NCI-H2107 (cell line): ENCODE measurements around the gene ZNF444.

Source experiments
- DNase-seq: peaks from one replicate; lab custom pipeline; 2025; lab: John Stamatoyannopoulos, UW

ZNF444 gene

GRCh38 chr19:56123266-56123891 is 17.7 kb upstream of the ZNF444 start:
- no peak for DNase-seq

- no peak for DNase-seq
Observed at GRCh38 chr19:56124578-56124977, 16.5 kb upstream of the ZNF444 start.

GRCh38 chr19:56125806-56126590 is 15.1 kb upstream of the ZNF444 start:
- no peak for DNase-seq

GRCh38 chr19:56126983-56127780 is 13.9 kb upstream of the ZNF444 start:
- no peak for DNase-seq

GRCh38 chr19:56130006-56130405 is 11.1 kb upstream of the ZNF444 start:
- DNase-seq: no peak

- no peak for DNase-seq
Observed at GRCh38 chr19:56131651-56132050, 9.4 kb upstream of the ZNF444 start.

- DNase-seq: no peak
Observed at GRCh38 chr19:56132316-56132822, 8.7 kb upstream of the ZNF444 start.

- no peak for DNase-seq
Observed at GRCh38 chr19:56133858-56134653, 7.0 kb upstream of the ZNF444 start.

- no peak for DNase-seq
Observed at GRCh38 chr19:56134654-56134921, 6.5 kb upstream of the ZNF444 start.

- DNase-seq: no peak
Observed at GRCh38 chr19:56136362-56136761, 4.7 kb upstream of the ZNF444 start.

- no peak for DNase-seq
Observed at GRCh38 chr19:56137405-56137804, 3.7 kb upstream of the ZNF444 start.

- DNase-seq: no peak
Observed at GRCh38 chr19:56138069-56138468, 3.0 kb upstream of the ZNF444 start.

GRCh38 chr19:56139847-56140582 is 1.1 kb upstream of the ZNF444 start:
- no peak for DNase-seq

- DNase-seq: no peak
Observed at GRCh38 chr19:56141417-56141993, 418 bp downstream of the ZNF444 start.

- DNase-seq: no peak
Observed at GRCh38 chr19:56142087-56142787, 1.1 kb downstream of the ZNF444 start.

GRCh38 chr19:56142897-56143434 is 1.9 kb downstream of the ZNF444 start:
- DNase-seq: no peak

GRCh38 chr19:56144376-56144775 is 3.3 kb downstream of the ZNF444 start:
- no peak for DNase-seq

GRCh38 chr19:56144831-56145230 is 3.7 kb downstream of the ZNF444 start:
- no peak for DNase-seq

- no peak for DNase-seq
Observed at GRCh38 chr19:56145698-56146097, 4.6 kb downstream of the ZNF444 start.

- no peak for DNase-seq
Observed at GRCh38 chr19:56146904-56147303, 5.8 kb downstream of the ZNF444 start.
